HG03039 (cell line): ENCODE measurements around the gene HYAL2.
"Not testable (repeated sequence)": the region's sequence is repeated elsewhere in the genome, so short reads cannot be mapped to it uniquely, and the experiment has no call there.

Experiments
- ATAC-seq: cut with Tn5 transposase; IDR thresholded peaks from one replicate; pipeline ENCODE4 v1.9.1; 2021; ENCODE audit warnings: mild to moderate bottlenecking, moderate library complexity; ENCODE audit not compliant: unreplicated experiment

Gene HYAL2

GRCh38 chr3:50272911-50273688 is 49.4 kb downstream of the HYAL2 start:
- ATAC-seq, result peak; percentile 70

GRCh38 chr3:50272538-50272910 is 50.0 kb downstream of the HYAL2 start:
- not testable (repeated sequence) for ATAC-seq

DNA sequence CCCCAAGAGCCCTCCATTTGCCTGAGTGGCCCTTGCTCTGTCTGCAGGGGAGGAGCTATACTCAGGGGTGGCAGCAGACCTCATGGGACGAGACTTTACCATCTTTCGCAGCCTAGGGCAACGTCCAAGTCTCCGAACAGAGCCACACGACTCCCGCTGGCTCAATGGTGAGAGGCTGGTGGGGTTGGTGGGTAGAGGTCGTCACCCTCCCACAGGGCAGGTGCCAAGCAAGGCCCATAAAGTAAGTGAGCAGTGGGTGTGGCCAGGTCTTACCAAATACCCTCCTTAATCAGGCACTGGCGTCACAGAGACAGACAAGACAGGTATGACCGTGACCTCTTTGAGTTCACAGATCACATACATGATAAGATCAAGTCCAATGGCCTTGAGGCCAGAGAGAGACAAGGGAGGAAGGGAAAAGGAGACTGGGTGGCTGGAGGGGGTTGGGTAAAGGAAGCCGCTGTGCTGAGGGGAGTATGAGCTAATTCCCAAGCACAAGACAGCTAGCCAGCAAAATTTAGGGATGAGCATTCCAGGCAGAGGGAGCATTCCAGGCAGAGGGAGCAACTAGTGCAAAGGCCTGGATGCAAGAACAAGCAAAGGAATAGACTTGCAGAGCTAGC is 51.1 kb downstream of the HYAL2 start:
- ATAC-seq, result no peak

DNA sequence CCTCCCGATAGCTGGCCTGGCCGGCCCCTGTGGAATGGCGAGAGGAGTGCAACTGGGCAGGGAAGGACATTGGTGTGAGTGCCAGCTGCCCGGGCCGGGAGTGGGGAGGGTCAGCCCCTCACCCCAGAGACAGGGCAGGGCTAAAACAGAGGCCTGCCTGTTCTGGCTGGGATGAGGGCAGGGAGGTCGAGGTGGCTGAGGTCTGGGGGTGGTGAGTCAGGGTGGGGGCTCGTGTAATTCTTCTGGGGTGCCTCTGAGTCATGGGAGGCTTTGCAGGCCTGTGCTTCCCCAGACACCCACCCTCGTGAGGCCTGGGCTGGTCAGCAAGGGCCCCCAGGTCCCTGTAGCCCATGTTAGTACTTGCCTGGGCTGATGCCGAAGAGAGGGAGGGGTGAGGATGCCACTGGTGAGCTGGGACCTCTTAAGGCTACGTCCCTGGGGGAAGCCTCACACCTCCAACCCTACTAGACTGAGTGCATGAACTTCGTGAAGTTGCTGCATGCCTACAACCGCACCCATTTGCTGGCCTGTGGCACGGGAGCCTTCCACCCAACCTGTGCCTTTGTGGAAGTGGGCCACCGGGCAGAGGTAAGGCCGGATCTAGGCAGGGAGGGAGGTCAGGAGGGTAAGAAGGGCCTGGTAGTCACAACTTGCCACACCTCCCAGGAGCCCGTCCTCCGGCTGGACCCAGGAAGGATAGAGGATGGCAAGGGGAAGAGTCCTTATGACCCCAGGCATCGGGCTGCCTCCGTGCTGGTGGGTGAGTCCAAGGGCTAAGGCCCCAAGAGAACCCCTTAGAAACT is 51.9 kb downstream of the HYAL2 start:
- no peak for ATAC-seq

DNA sequence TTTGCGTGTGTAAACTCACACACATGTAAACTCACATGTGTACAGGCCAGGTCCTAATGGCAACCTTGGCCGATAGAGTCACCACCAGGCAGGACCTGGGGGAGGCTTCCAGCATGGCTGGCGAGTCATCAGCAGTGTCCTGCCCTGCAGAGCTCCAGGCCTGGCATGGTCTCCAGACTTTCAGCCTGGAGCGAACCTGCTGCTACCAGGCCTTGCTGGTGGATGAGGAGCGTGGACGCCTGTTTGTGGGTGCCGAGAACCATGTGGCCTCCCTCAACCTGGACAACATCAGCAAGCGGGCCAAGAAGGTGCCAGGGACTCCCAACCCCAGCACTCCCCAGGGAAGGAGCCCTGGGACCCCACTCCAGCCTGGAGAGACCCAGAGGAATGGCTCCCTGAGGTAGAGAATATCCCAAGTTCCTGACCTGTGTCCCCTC is 52.5 kb downstream of the HYAL2 start:
- ATAC-seq, result no peak

DNA sequence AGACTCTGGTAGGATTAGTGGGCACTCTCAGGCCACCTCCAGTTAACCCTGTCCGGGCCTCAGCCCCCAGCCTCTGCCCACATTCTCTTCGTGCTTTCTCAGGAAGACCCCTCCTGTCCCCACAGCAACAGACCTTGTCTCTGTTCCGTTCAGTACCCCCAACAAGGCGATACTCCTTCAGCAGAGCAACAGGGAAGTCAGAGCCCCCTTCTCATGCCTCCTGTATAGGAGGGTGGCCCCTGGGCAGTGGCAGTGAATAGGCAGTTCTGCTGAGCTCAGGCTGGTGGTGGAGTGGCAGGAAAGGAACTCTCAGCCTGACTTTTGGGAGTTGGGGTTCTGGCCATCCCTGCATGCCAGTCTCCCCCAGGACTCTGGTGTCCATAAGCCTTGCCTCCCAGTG is 53.1 kb downstream of the HYAL2 start:
- ATAC-seq, result no peak

DNA sequence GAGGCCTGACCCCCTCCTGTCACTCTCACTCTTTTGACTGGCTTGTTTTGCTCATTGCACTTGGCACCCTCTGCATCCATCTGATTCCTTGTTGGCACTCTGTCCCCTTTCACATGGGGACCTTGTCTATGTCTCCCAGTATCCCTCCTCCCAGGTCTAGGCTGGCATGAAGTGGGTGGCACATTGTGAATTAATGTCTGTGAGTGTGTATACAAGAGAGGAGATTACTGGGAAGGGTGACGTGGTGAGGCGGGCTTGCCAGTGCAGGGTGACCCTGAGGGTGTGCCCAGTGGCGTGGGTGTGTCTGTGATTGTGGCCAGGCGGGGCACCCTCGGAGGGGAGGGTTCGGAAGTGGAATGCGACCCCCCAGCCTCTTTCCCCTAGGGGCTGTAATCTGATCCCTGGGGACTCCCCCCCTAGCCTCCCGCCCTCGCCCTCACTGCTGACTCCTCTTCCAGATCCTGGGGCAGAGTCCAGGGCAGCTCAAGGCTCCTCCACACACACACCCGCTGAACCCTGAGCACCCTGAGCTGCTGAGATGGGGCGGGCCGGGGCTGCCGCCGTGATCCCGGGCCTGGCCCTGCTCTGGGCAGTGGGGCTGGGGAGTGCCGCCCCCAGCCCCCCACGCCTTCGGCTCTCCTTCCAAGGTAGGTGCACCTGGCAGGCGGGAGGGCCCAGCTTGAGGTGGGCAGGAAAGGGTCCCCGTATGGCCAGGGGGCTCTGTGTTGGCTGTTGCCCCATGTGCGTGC is 53.7 kb downstream of the HYAL2 start, which contains the start of gene SEMA3B:
Gene SEMA3B (plus strand): TSS at position 445 of the 749 bp plus-strand sequence. CDS start 94 bp downstream, at position 539.
- ATAC-seq, result no peak

- ATAC-seq, result no peak
These were observed 54.3 kb downstream of the HYAL2 start for GRCh38 chr3:50268276-50268675.
